HepG2 (cell line): ENCODE measurements around the gene PDZD7. TPM values are rescaled to one million over a fixed set of nuclear protein-coding genes. Genes with fewer than 3 reads are reported as not detected.

ENCODE experiments used
- AKAP8 ChIP-seq: sonication (generic); formaldehyde crosslinking; IDR thresholded peaks from 2 replicates; pipeline ENCODE4 v1.5.1; 2020; ENCODE audit warnings: mild to moderate bottlenecking, missing genetic modification reagents
- ARHGAP35 ChIP-seq: sonication (generic); formaldehyde crosslinking; IDR thresholded peaks from 2 replicates; pipeline ENCODE4 v1.9.0; 2022; ENCODE audit warnings: mild to moderate bottlenecking, inconsistent platforms, moderate library complexity, missing genetic modification reagents, borderline replicate concordance
- ARNT2 ChIP-seq: sonication (generic); formaldehyde crosslinking; IDR thresholded peaks from 2 replicates; pipeline ENCODE4 v1.8.0; 2022; ENCODE audit warnings: mild to moderate bottlenecking, low read depth, missing genetic modification reagents, moderate library complexity
- CENPX ChIP-seq: sonication (generic); formaldehyde crosslinking; IDR thresholded peaks from 2 replicates; pipeline ENCODE4 v1.9.0; 2021; ENCODE audit warnings: mild to moderate bottlenecking, missing genetic modification reagents, moderate library complexity
- EZH2 ChIP-seq: conservative IDR thresholded peaks from 2 replicates; pipeline ENCODE4 v1.6.1; 2012; ENCODE audit warnings: mild to moderate bottlenecking, low read depth, low read length, moderate library complexity
- FOXA3 ChIP-seq: IDR thresholded peaks from 2 replicates; pipeline ENCODE4 v1.6.1; 2016; ENCODE audit warnings: missing genetic modification reagents, missing compliant biosample characterization
- HNF4A ChIP-seq: sonication (generic); formaldehyde crosslinking; IDR thresholded peaks from 2 replicates; pipeline ENCODE4 v1.4.0; 2020; ENCODE audit warnings: missing genetic modification reagents
- HOXA7 ChIP-seq: sonication (generic); formaldehyde crosslinking; IDR thresholded peaks from 2 replicates; pipeline ENCODE4 v1.8.1; 2022; ENCODE audit warnings: mild to moderate bottlenecking, missing genetic modification reagents, moderate library complexity
- IRF2 ChIP-seq: IDR thresholded peaks from 2 replicates; pipeline ENCODE4 v1.6.1; 2018; ENCODE audit warnings: missing genetic modification reagents, missing compliant biosample characterization
- KDM3A ChIP-seq: IDR thresholded peaks from 2 replicates; pipeline ENCODE4 v1.6.1; 2018; ENCODE audit warnings: low read depth, missing compliant biosample characterization
- NCOA1 ChIP-seq: sonication (generic); formaldehyde crosslinking; IDR thresholded peaks from 2 replicates; pipeline ENCODE4 v1.9.0; 2021; ENCODE audit warnings: missing genetic modification reagents
- PREB ChIP-seq: sonication (generic); formaldehyde crosslinking; IDR thresholded peaks from 2 replicates; pipeline ENCODE4 v1.4.0; 2020; ENCODE audit warnings: missing genetic modification reagents
- RFX5 ChIP-seq: IDR thresholded peaks from 2 replicates; pipeline ENCODE4 v1.6.1; 2011; ENCODE audit warnings: low read depth, low read length, improper control_type of control experiment
- SRY ChIP-seq: sonication (generic); formaldehyde crosslinking; IDR thresholded peaks from 2 replicates; pipeline ENCODE4 v1.8.0; 2022; ENCODE audit warnings: mild to moderate bottlenecking, missing genetic modification reagents
- ZNF160 ChIP-seq: sonication (generic); formaldehyde crosslinking; IDR thresholded peaks from 2 replicates; pipeline ENCODE4 v1.8.0; 2022; ENCODE audit warnings: mild to moderate bottlenecking, inconsistent platforms, missing genetic modification reagents
- ZNF253 ChIP-seq: sonication (generic); formaldehyde crosslinking; IDR thresholded peaks from 2 replicates; pipeline ENCODE4 v1.8.0; 2022; ENCODE audit warnings: mild to moderate bottlenecking, missing genetic modification reagents, borderline replicate concordance
- ZNF33B ChIP-seq: sonication (generic); formaldehyde crosslinking; IDR thresholded peaks from 2 replicates; pipeline ENCODE4 v1.5.1; 2020; ENCODE audit warnings: mild to moderate bottlenecking, missing genetic modification reagents
- ZNF44 ChIP-seq: sonication (generic); formaldehyde crosslinking; IDR thresholded peaks from 2 replicates; pipeline ENCODE4 v1.5.1; 2020; ENCODE audit warnings: mild to moderate bottlenecking, missing genetic modification reagents
- ZNF546 ChIP-seq: sonication (generic); formaldehyde crosslinking; conservative IDR thresholded peaks from 2 replicates; pipeline ENCODE4 v1.8.1; 2023; ENCODE audit warnings: mild to moderate bottlenecking, missing genetic modification reagents
- ZNF589 ChIP-seq: sonication (generic); formaldehyde crosslinking; conservative IDR thresholded peaks from 2 replicates; pipeline ENCODE4 v1.8.0; 2022; ENCODE audit warnings: mild to moderate bottlenecking, moderate library complexity, missing genetic modification reagents
- ZNF629 ChIP-seq: sonication (generic); formaldehyde crosslinking; conservative IDR thresholded peaks from 2 replicates; pipeline ENCODE4 v1.5.0; 2020; ENCODE audit warnings: missing genetic modification reagents
- ZNF639 ChIP-seq: conservative IDR thresholded peaks from 2 replicates; pipeline ENCODE4 v1.6.1; 2018; ENCODE audit warnings: missing genetic modification reagents
- polyA plus RNA-seq, 8 experiments: library from polyadenylated mRNA; depleted of rRNA in 3 of 8; stranded (reverse) in 7 of 8; unstranded in 1 of 8; fragments of >200 nt; fragmentation: Illumina TruSeq in 4 of 8; extraction: Trizol in 4 of 8; gene quantifications; 2 replicates each; pipeline versions ENCODE4 v1.2.1 to v1.2.3, GENCODE V29; 2011 to 2016; ENCODE audit warnings: low read depth in 4 of 8, missing spikeins in 1 of 8, mixed read lengths in 1 of 8; ENCODE audit not compliant: insufficient read depth in 1 of 8
- total RNA-seq, 5 experiments: library from RNA; depleted of rRNA; stranded (reverse); fragments of >200 nt; fragmentation: Illumina TruSeq; extraction: Trizol; gene quantifications; 2 replicates each; pipeline ENCODE4 v1.2.3, GENCODE V29; 2016; ENCODE audit warnings: low read depth in 1 of 5
- TF ChIP-seq, protein P1 (sequence below): sonication (generic); formaldehyde crosslinking; IDR thresholded peaks from 2 replicates; pipeline ENCODE4 v1.4.0; 2020; ENCODE audit warnings: mild to moderate bottlenecking, missing genetic modification reagents
- TF ChIP-seq, protein P2 (sequence below): sonication (generic); formaldehyde crosslinking; IDR thresholded peaks from 2 replicates; pipeline ENCODE4 v1.5.0; 2020; ENCODE audit warnings: mild to moderate bottlenecking, missing genetic modification reagents
- TF ChIP-seq, protein P3 (sequence below): sonication (generic); formaldehyde crosslinking; conservative IDR thresholded peaks from 2 replicates; pipeline ENCODE4 v1.8.0; 2022; ENCODE audit warnings: low read depth, missing genetic modification reagents

PDZD7 gene
- total and polyA plus RNA-seq, 2 of the 13 experiments (the other 11 are each of a cell fraction or from before 2014, with no cell fraction given) = 0.58 to 0.73 TPM

DNA sequence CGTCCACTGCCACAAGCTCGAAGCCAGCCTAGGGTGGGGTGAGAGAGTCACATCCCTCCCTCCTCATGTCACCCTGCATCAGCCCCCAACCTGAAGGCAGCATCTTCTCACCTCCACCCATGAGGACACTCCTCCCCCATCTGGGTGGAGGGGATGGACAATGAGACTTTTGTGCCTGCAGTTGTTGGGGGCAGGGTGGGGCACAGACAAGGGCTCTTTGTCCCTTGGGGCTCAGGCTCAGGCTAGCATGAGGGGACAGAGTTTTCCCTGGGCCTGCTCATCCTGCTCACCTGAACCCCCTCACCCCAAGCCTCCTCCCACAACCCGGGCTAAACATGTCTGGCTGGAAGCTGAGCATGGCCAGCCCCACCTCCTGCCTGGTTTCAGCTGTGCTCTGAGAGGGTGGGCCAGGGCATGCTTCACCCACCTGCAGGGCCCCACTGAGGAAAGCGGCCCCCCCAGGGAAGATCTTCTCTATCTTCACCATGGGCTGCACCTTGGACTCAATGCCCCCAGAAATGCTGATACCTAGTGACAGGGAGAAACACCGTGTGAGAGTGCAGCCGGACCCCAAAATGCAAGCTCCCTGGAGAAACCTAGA, 22.0 kb downstream of the PDZD7 start (continued):
- TF ChIP-seq KDM3A (CRISPR knock-in tag) = no peak
- TF ChIP-seq ZNF33B = no peak
- TF ChIP-seq, protein P1, sequence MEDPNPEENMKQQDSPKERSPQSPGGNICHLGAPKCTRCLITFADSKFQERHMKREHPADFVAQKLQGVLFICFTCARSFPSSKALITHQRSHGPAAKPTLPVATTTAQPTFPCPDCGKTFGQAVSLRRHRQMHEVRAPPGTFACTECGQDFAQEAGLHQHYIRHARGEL (CRISPR knock-in tag) = no peak
- TF ChIP-seq CENPX (CRISPR knock-in tag) = no peak
- TF ChIP-seq ZNF629 (CRISPR knock-in tag) = no peak
- no peak for TF ChIP-seq ZNF639 (CRISPR knock-in tag)
- no peak for TF ChIP-seq AKAP8 (CRISPR knock-in tag)
- TF ChIP-seq SRY (CRISPR knock-in tag) = no peak
- TF ChIP-seq IRF2 (CRISPR knock-in tag) = no peak
- no peak for TF ChIP-seq HOXA7 (CRISPR knock-in tag)
- TF ChIP-seq, protein P2, sequence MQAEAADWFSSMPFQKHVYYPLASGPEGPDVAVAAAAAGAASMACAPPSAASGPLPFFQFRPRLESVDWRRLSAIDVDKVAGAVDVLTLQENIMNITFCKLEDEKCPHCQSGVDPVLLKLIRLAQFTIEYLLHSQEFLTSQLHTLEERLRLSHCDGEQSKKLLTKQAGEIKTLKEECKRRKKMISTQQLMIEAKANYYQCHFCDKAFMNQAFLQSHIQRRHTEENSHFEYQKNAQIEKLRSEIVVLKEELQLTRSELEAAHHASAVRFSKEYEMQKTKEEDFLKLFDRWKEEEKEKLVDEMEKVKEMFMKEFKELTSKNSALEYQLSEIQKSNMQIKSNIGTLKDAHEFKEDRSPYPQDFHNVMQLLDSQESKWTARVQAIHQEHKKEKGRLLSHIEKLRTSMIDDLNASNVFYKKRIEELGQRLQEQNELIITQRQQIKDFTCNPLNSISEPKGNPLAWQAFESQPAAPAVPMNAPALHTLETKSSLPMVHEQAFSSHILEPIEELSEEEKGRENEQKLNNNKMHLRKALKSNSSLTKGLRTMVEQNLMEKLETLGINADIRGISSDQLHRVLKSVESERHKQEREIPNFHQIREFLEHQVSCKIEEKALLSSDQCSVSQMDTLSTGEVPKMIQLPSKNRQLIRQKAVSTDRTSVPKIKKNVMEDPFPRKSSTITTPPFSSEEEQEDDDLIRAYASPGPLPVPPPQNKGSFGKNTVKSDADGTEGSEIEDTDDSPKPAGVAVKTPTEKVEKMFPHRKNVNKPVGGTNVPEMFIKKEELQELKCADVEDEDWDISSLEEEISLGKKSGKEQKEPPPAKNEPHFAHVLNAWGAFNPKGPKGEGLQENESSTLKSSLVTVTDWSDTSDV = no peak
- TF ChIP-seq ZNF546 (CRISPR knock-in tag) = no peak
- no peak for TF ChIP-seq ZNF253 (CRISPR knock-in tag)
- TF ChIP-seq NCOA1 (CRISPR knock-in tag) = no peak
- TF ChIP-seq ZNF44 (CRISPR knock-in tag) = no peak
- no peak for TF ChIP-seq EZH2
- no peak for TF ChIP-seq ARHGAP35 (CRISPR knock-in tag)
- no peak for TF ChIP-seq ZNF160 (CRISPR knock-in tag)
- TF ChIP-seq ZNF589 (CRISPR knock-in tag) = no peak
- no peak for TF ChIP-seq ARNT2 (CRISPR knock-in tag)
- peak; percentile 31 for TF ChIP-seq HNF4A (CRISPR knock-in tag)
- no peak for TF ChIP-seq RFX5
- TF ChIP-seq, protein P3, sequence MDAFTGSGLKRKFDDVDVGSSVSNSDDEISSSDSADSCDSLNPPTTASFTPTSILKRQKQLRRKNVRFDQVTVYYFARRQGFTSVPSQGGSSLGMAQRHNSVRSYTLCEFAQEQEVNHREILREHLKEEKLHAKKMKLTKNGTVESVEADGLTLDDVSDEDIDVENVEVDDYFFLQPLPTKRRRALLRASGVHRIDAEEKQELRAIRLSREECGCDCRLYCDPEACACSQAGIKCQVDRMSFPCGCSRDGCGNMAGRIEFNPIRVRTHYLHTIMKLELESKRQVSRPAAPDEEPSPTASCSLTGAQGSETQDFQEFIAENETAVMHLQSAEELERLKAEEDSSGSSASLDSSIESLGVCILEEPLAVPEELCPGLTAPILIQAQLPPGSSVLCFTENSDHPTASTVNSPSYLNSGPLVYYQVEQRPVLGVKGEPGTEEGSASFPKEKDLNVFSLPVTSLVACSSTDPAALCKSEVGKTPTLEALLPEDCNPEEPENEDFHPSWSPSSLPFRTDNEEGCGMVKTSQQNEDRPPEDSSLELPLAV (CRISPR knock-in tag) = no peak
- peak; percentile 12; the same call in 1 of the 2 replicates for TF ChIP-seq FOXA3
- no peak for TF ChIP-seq PREB
